VCaP (cell line): ENCODE measurements around the gene SIGLEC5.

Experiments
- H3K27ac ChIP-seq: fragments of 450-650 bp; 2 replicates; pipeline ENCODE4 v1.5.1; 2017
- TF ChIP-seq, protein P1 (sequence below): fragments of 450-650 bp; conservative IDR thresholded peaks from 2 replicates; pipeline ENCODE4 v1.5.1; 2017; ENCODE audit warnings: mild to moderate bottlenecking, moderate library complexity

SIGLEC5 gene

DNA sequence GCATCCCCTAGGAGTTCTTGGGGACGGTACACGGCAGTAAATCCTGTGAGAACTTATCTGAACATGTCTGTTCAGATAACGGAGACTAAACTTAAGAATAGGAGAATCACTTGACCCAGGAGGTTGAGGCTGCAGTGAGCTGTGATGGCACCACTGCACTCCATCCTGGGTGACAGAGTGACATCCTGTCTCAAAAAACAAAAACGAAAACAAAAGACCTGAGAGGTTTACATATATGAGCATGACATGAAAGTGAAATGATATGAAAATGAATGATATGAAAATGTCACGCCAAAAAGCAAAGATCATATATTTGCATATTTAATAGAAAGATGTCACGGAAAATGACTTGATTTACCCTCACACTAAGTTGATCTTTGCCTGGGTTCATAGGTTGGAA, 53.4 kb downstream of the SIGLEC5 start:
- no peak overlapping the region for H3K27ac ChIP-seq
- TF ChIP-seq, protein P1, sequence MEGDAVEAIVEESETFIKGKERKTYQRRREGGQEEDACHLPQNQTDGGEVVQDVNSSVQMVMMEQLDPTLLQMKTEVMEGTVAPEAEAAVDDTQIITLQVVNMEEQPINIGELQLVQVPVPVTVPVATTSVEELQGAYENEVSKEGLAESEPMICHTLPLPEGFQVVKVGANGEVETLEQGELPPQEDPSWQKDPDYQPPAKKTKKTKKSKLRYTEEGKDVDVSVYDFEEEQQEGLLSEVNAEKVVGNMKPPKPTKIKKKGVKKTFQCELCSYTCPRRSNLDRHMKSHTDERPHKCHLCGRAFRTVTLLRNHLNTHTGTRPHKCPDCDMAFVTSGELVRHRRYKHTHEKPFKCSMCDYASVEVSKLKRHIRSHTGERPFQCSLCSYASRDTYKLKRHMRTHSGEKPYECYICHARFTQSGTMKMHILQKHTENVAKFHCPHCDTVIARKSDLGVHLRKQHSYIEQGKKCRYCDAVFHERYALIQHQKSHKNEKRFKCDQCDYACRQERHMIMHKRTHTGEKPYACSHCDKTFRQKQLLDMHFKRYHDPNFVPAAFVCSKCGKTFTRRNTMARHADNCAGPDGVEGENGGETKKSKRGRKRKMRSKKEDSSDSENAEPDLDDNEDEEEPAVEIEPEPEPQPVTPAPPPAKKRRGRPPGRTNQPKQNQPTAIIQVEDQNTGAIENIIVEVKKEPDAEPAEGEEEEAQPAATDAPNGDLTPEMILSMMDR: no peak

DNA sequence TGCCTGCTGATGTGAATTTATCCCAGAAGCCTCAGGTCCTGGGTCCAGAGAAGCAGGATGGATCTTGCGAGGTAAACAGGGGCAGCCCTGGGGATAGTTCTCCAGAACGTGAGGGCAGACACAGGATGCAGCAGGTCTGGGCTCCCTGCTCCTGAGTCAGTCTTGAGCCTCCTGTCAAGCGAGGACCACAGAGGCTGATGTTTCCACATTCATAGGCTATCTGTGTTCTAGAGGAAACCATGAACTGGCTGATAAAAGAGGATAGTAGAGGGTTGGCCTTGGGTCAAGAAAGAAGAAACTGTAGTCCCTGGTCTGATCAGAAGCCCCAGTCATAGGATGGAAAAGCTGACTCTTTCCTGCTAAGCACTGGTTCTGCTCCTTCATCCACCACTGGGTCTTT, 56.9 kb downstream of the SIGLEC5 start:
- TF ChIP-seq, protein P1: no peak
- no peak overlapping the region for H3K27ac ChIP-seq

DNA sequence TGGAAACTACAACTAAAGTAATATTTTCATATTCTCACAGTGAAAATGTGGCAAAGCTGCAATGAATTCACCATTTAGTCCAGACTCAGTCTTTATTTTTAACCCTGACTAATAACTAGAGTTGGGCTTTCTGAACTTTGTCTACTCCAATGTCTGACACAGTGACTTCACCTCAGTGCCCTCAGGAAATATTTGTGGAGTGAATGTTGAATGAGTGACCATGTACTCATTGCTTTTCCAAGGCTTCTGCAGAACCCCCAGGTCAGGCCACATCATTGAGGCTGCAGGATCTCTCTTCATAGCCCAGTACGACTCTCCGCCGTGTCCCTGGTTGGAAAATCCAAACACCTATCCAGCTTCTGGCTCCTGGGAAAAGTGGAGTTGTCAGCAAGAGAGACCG, 57.3 kb downstream of the SIGLEC5 start:
- H3K27ac ChIP-seq: no peak overlapping the region
- TF ChIP-seq, protein P1: no peak

- H3K27ac ChIP-seq: no peak overlapping the region
- TF ChIP-seq, protein P1: no peak
Measured at GRCh38 chr19:51572410-51572809, 57.8 kb downstream of the SIGLEC5 start.

GRCh38 chr19:51571599-51571998, 58.6 kb downstream of the SIGLEC5 start:
- peak overlapping the region; percentile 55; the same call in 1 of the 2 replicates for H3K27ac ChIP-seq
- TF ChIP-seq, protein P1: no peak

- peak within 1 kb of the TSS; percentile 55; the same call in 1 of the 2 replicates for H3K27ac ChIP-seq
- TF ChIP-seq, protein P1: no peak
Measured at GRCh38 chr19:51570962-51571575, 59.1 kb downstream of the SIGLEC5 start, which contains the start of gene ZNF175. Gene ZNF175, plus strand, starts transcription at chr19:51571283. Its CDS starts 2,047 bp downstream, at chr19:51573330.

GRCh38 chr19:51568456-51568855, 61.7 kb downstream of the SIGLEC5 start:
- TF ChIP-seq, protein P1: no peak
- H3K27ac ChIP-seq: no peak overlapping the region
